ENCODE results near the gene MUSK. TPM values are rescaled to one million over a fixed set of nuclear protein-coding genes. Genes with fewer than 3 reads are reported as not detected.
A peak's percentile ranks its signal among the peaks of the same experiment; 100 is the strongest.

The MUSK gene
- total and polyA plus RNA-seq, 3 donors from 2014 or later, result 2.8 to 11.6 (median 6.9) TPM

- TF ChIP-seq POLR2A (IDR thresholded peaks at IDR 0.05) (no peak), CTCF (IDR thresholded peaks at IDR 0.05) (no peak)
- Histone ChIP-seq H3K36me3 (ENCODE audit: low read depth, missing control alignments) (no peaks in the 10 kb centered on the region), H3K9me3 (no peaks in the 10 kb centered on the region), H3K27ac (peak overlapping the region in 1 of 2 donors; percentile 52), H3K4me1 (peaks cover 7% of the 10 kb centered on the region), H3K27me3 (no peaks in the 10 kb centered on the region), H3K4me3 (no peak overlapping the region)
- DNase-seq, result no peak
- 49 to 53% methylated on average over 1 of the region's 1 CpG for WGBS, 2 donors
- intact Hi-C loops (cut with DNase I; ENCODE audit: low total_unique reads), result no loop called here
These were observed 107.6 kb downstream of the MUSK start for GRCh38 chr9:110776221-110776620.

- Histone ChIP-seq H3K36me3 (ENCODE audit: low read depth, missing control alignments) (no peaks in the 10 kb centered on the region), H3K27me3 (no peaks in the 10 kb centered on the region), H3K27ac (peak overlapping the region; percentile 15 to 52), H3K4me3 (no peak overlapping the region), H3K4me1 (peaks cover 7% of the 10 kb centered on the region), H3K9me3 (no peaks in the 10 kb centered on the region)
- DNase-seq, result no peak
- TF ChIP-seq POLR2A (IDR thresholded peaks at IDR 0.05), result no peak
- TF ChIP-seq CTCF (IDR thresholded peaks at IDR 0.05), result no peak
- intact Hi-C loops (cut with DNase I; ENCODE audit: low total_unique reads), result no loop called here
- WGBS, 2 donors, result 44 to 51% methylated on average over 5 of the region's 5 CpGs
These were observed 108.7 kb downstream of the MUSK start for GRCh38 chr9:110777196-110777875.

- no peaks in the 10 kb centered on the region for H3K36me3 ChIP-seq (ENCODE audit: low read depth, missing control alignments)
- intact Hi-C loops (cut with DNase I; ENCODE audit: low total_unique reads), result no loop called here
These were observed 109.3 kb downstream of the MUSK start for GRCh38 chr9:110777876-110778215.

GRCh38 chr9:110782701-110783100, 114.1 kb downstream of the MUSK start:
- no peak overlapping the region for H3K27ac ChIP-seq
- 95 to 99% methylated on average over 5 of the region's 5 CpGs for WGBS, 2 donors
- H3K27me3 ChIP-seq, result no peaks in the 10 kb centered on the region
- no peak overlapping the region for H3K4me3 ChIP-seq
- H3K4me1 ChIP-seq, result peaks cover 2% of the 10 kb centered on the region
- no peak for DNase-seq
- no peaks in the 10 kb centered on the region for H3K36me3 ChIP-seq (ENCODE audit: low read depth, missing control alignments)
- H3K9me3 ChIP-seq, result no peaks in the 10 kb centered on the region
- intact Hi-C loops (cut with DNase I; ENCODE audit: low total_unique reads), result no loop called here
- TF ChIP-seq POLR2A (IDR thresholded peaks at IDR 0.05), result no peak

More at GRCh38 chr9:110777876-110778215, 109.3 kb downstream of the MUSK start:
- Histone ChIP-seq H3K4me1 (peaks cover 7% of the 10 kb centered on the region), H3K9me3 (no peaks in the 10 kb centered on the region), H3K27me3 (no peaks in the 10 kb centered on the region), H3K27ac (peak overlapping the region in 1 of 2 donors; percentile 52), H3K4me3 (no peak overlapping the region)
- TF ChIP-seq POLR2A (IDR thresholded peaks at IDR 0.05) (no peak), CTCF (IDR thresholded peaks at IDR 0.05) (no peak)
- no peak for DNase-seq

- H3K36me3 ChIP-seq (ENCODE audit: low read depth, missing control alignments), result no peaks in the 10 kb centered on the region
- WGBS, 2 donors, result 89 to 97% methylated on average over 1 of the region's 1 CpG
- H3K27ac ChIP-seq, result no peak overlapping the region
- no peak for DNase-seq
- H3K9me3 ChIP-seq, result no peaks in the 10 kb centered on the region
- no peaks in the 10 kb centered on the region for H3K27me3 ChIP-seq
- intact Hi-C loops (cut with DNase I; ENCODE audit: low total_unique reads), result no loop called here
- H3K4me1 ChIP-seq, result peaks cover 2% of the 10 kb centered on the region
- TF ChIP-seq CTCF (IDR thresholded peaks at IDR 0.05) (no peak), POLR2A (IDR thresholded peaks at IDR 0.05) (no peak)
- H3K4me3 ChIP-seq, result no peak overlapping the region
These were observed 115.7 kb downstream of the MUSK start for GRCh38 chr9:110784309-110784708.

All from testis (tissue), 3 donors.